ENCODE results near the gene COL20A1. TPM values are rescaled to one million over a fixed set of nuclear protein-coding genes. Genes with fewer than 3 reads are reported as not detected.

Gene COL20A1
- total and polyA plus RNA-seq, 2 donors (not counting 1 experiment from before 2014, with no cell fraction given), result not detected

DNA sequence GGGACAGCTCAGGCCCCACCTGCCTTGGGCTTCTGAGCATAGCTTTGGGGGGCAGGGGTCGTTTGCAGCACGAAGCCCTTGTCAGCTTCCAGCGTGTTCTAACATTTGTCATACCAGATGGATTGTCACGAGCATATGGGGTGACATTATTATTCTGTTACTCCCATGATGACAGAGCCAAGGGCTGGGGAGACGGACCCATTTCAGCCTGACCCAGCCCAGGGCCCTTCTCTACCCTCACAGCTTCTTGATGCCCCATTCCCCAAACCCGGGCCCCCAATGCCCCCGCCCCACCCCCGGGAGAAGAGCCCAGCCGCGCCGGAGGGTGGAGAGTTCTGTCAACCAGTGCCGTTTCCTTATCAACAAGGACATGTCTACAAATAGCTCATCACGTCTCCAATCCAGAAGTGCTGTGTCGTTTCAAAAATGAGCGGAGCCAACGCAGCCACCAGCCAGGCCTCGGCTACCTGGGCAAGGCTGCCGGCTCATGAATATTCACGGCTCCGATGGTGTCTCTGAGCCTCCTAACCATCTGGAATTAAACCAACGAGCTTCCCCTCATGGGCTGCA is 77.7 kb downstream of the COL20A1 start:
- no peak for DNase-seq (ENCODE audit: low read depth in 2 of 2)
- Histone ChIP-seq H2AFZ (ENCODE audit: low read length) (no peak overlapping the region), H3K4me1 (ENCODE audit: control insufficient read depth, extremely low read depth, insufficient read depth, low read length) (no peaks in the 10 kb centered on the region), H3K4me2 (ENCODE audit: extremely low read depth, insufficient read depth, low read length) (no peak overlapping the region), H3K79me2 (ENCODE audit: control insufficient read depth, insufficient read depth, low read length) (no peaks in the 10 kb centered on the region), H3K27me3 (ENCODE audit: control insufficient read depth, insufficient read depth, low read length) (no peaks in the 10 kb centered on the region), H3K4me3 (replicated peaks in 1 of 4; ENCODE audit: control extremely low read depth in 1 of 4, insufficient read depth in 1 of 4, low read depth in 3 of 4, low read length in 4 of 4) (no peak overlapping the region), H3K9me3 (ENCODE audit: control insufficient read depth, insufficient read depth, low read depth, low read length) (no peaks in the 10 kb centered on the region), H3K9ac (ENCODE audit: insufficient read depth, low read length) (no peak overlapping the region), H3K27ac (ENCODE audit: insufficient read depth, low read length) (no peak overlapping the region), H3K36me3 (ENCODE audit: control insufficient read depth, insufficient read depth, low read length) (no peaks in the 10 kb centered on the region), H4K20me1 (ENCODE audit: control insufficient read depth, extremely low read depth, insufficient read depth, low read length) (no peaks in the 10 kb centered on the region)
- TF ChIP-seq EZH2 (IDR thresholded peaks at IDR 0.05; ENCODE audit: low read length, missing control alignments), result no peak
- TF ChIP-seq CTCF (conservative IDR thresholded peaks at IDR 0.05 in 1 of 2, IDR thresholded peaks at IDR 0.05 in 1 of 2; ENCODE audit: low read depth in 1 of 2, low read length in 2 of 2), result no peak

DNA sequence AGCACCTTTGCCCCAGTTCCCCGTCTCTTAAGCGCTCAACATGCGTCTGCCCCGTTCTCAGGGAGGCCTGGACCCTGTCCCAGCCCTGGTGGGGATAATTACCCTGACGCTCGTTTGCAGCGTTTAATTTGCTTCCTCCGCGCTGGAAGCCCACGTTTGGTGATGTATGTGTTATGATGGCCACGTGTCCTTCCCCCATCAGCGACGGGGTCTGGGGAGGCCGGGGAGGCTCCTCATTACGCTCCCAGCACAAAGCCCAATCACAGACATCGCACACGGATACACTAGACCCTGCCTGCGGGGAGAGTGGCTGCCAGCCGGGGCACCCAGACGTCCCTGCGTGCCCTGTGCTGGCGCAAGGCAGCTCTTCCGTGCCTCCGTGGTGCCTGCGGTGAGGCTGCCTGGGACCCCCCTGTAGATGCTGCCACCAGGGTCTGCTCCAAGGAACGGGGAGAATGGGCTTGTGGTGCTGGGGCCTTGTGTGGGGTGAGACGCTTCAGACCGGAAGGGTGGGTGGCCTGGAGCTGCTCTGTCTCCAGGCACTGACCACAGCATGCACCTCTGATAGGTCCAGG is 78.4 kb downstream of the COL20A1 start:
- no peaks in the 10 kb centered on the region for H3K36me3 ChIP-seq (ENCODE audit: control insufficient read depth, insufficient read depth, low read length)

More for the DNA sequence above, 78.4 kb downstream of the COL20A1 start:
- Histone ChIP-seq H3K4me1 (ENCODE audit: control insufficient read depth, extremely low read depth, insufficient read depth, low read length) (no peaks in the 10 kb centered on the region), H3K79me2 (ENCODE audit: control insufficient read depth, insufficient read depth, low read length) (no peaks in the 10 kb centered on the region), H3K4me3 (replicated peaks in 1 of 4; ENCODE audit: control extremely low read depth in 1 of 4, insufficient read depth in 1 of 4, low read depth in 3 of 4, low read length in 4 of 4) (no peak overlapping the region), H3K27me3 (ENCODE audit: control insufficient read depth, insufficient read depth, low read length) (no peaks in the 10 kb centered on the region), H2AFZ (ENCODE audit: low read length) (no peak overlapping the region), H4K20me1 (ENCODE audit: control insufficient read depth, extremely low read depth, insufficient read depth, low read length) (no peaks in the 10 kb centered on the region), H3K9ac (ENCODE audit: insufficient read depth, low read length) (no peak overlapping the region), H3K9me3 (ENCODE audit: control insufficient read depth, insufficient read depth, low read depth, low read length) (no peaks in the 10 kb centered on the region), H3K27ac (ENCODE audit: insufficient read depth, low read length) (no peak overlapping the region), H3K4me2 (ENCODE audit: extremely low read depth, insufficient read depth, low read length) (no peak overlapping the region)
- DNase-seq (ENCODE audit: low read depth in 2 of 2), result no peak
- TF ChIP-seq CTCF (conservative IDR thresholded peaks at IDR 0.05 in 1 of 2, IDR thresholded peaks at IDR 0.05 in 1 of 2; ENCODE audit: low read depth in 1 of 2, low read length in 2 of 2) (no peak), EZH2 (IDR thresholded peaks at IDR 0.05; ENCODE audit: low read length, missing control alignments) (no peak)

Data from fibroblast of lung (primary cell).